Chondrocyte (in vitro differentiated cells): Measurements from ENCODE around the gene GTF3C2. TPM values are rescaled to one million over a fixed set of nuclear protein-coding genes. Genes with fewer than 3 reads are reported as not detected.

Experiments used
- DNase-seq: peaks from one replicate; pipeline ENCODE4 v3.0.0; 2021; ENCODE audit warnings: mixed read lengths, low spot score
- H3K27ac Mint-ChIP-seq: one replicate; pipeline ENCODE4 v1.8.0; 2021; ENCODE audit warnings: mild to moderate bottlenecking, moderate library complexity, mixed read lengths; ENCODE audit not compliant: unreplicated experiment
- H3K27me3 Mint-ChIP-seq: 2 replicates; pipeline ENCODE4 v1.8.0; 2021; ENCODE audit warnings: low read depth, mixed read lengths
- H3K36me3 Mint-ChIP-seq: 2 replicates; pipeline ENCODE4 v1.8.0; 2021; ENCODE audit warnings: low read depth, mixed read lengths
- H3K4me1 Mint-ChIP-seq: 2 replicates; pipeline ENCODE4 v1.8.0; 2021; ENCODE audit warnings: low read depth, mild to moderate bottlenecking, mixed read lengths
- H3K4me3 Mint-ChIP-seq: one replicate; pipeline ENCODE4 v1.8.0; 2021; ENCODE audit warnings: mild to moderate bottlenecking, moderate library complexity, mixed read lengths; ENCODE audit not compliant: unreplicated experiment
- H3K9me3 Mint-ChIP-seq: 2 replicates; pipeline ENCODE4 v1.8.0; 2021; ENCODE audit warnings: low read depth, mixed read lengths
- CTCF ChIP-seq: fragments of 200-600 bp; sonication (generic); IDR thresholded peaks from 2 replicates; pipeline ENCODE4 v1.5.0; 2021; ENCODE audit warnings: antibody characterized with exemption, mild to moderate bottlenecking, moderate library complexity
- total RNA-seq: library from RNA; stranded (reverse); gene quantifications from 3 replicates; pipeline ENCODE4 v1.2.1, GENCODE V29; 2021

The GTF3C2 gene
- total RNA-seq, 1 donor from 2014 or later, result 42.0 TPM

GRCh38 chr2:27281855-27282559 lies 74.6 kb downstream of the GTF3C2 start, which contains the start of gene TRIM54:
TRIM54 (plus strand) TSS chr2:27282429; CDS start chr2:27282732, 303 bp downstream.
- Mint-ChIP-seq H3K27me3 (peaks cover 32% of the 10 kb centered on the region), H3K36me3 (no peaks in the 10 kb centered on the region), H3K4me3 (no peak within 1 kb of the TSS), H3K27ac (no peak within 1 kb of the TSS), H3K4me1 (peaks cover 28% of the 10 kb centered on the region), H3K9me3 (no peaks in the 10 kb centered on the region)
- TF ChIP-seq CTCF, result no peak
- no peak for DNase-seq

GRCh38 chr2:27281442-27281841 lies 75.1 kb downstream of the GTF3C2 start:
- H3K4me1 Mint-ChIP-seq, result peaks cover 28% of the 10 kb centered on the region
- TF ChIP-seq CTCF, result no peak
- H3K36me3 Mint-ChIP-seq, result no peaks in the 10 kb centered on the region
- H3K27ac Mint-ChIP-seq, result no peak overlapping the region
- H3K9me3 Mint-ChIP-seq, result no peaks in the 10 kb centered on the region
- H3K27me3 Mint-ChIP-seq, result peaks cover 30% of the 10 kb centered on the region
- no peak overlapping the region for H3K4me3 Mint-ChIP-seq
- no peak for DNase-seq

- no peak for TF ChIP-seq CTCF
- Mint-ChIP-seq H3K27me3 (peaks cover 29% of the 10 kb centered on the region), H3K4me1 (peaks cover 28% of the 10 kb centered on the region), H3K4me3 (no peak overlapping the region), H3K27ac (no peak overlapping the region), H3K36me3 (no peaks in the 10 kb centered on the region), H3K9me3 (no peaks in the 10 kb centered on the region)
- no peak for DNase-seq
Measured at GRCh38 chr2:27280826-27281225, 75.7 kb downstream of the GTF3C2 start.

GRCh38 chr2:27278010-27278409 lies 78.6 kb downstream of the GTF3C2 start:
- H3K27me3 Mint-ChIP-seq, result peaks cover 28% of the 10 kb centered on the region
- no peak for TF ChIP-seq CTCF
- no peak overlapping the region for H3K4me3 Mint-ChIP-seq

More at GRCh38 chr2:27278010-27278409, 78.6 kb downstream of the GTF3C2 start:
- no peaks in the 10 kb centered on the region for H3K36me3 Mint-ChIP-seq
- H3K4me1 Mint-ChIP-seq, result peaks cover 25% of the 10 kb centered on the region
- no peak overlapping the region for H3K27ac Mint-ChIP-seq
- H3K9me3 Mint-ChIP-seq, result no peaks in the 10 kb centered on the region
- no peak for DNase-seq

Other genes with a start within 250 kb of the GTF3C2 start
- gene CGREF1, start 237.6 kb downstream of the GTF3C2 start, total RNA-seq, result 9.6 to 15.9 TPM (median 13.5 TPM) in 3 replicates
- gene ABHD1, start 232.9 kb downstream of the GTF3C2 start, total RNA-seq, result 0.30 to 0.44 TPM (median 0.31 TPM) in 3 replicates
- gene PREB, start 222.1 kb downstream of the GTF3C2 start, total RNA-seq, result 44.7 to 53.0 TPM (median 49.4 TPM) in 3 replicates
- not detected in 3 replicates for gene PRR30, start 217.4 kb downstream of the GTF3C2 start, total RNA-seq
- not detected in 3 replicates for gene TCF23, start 207.8 kb downstream of the GTF3C2 start, total RNA-seq
- 79.0 to 116 TPM (median 91.2 TPM) in 3 replicates for gene ATRAID, start 144.7 kb downstream of the GTF3C2 start, total RNA-seq
- 21.8 to 27.9 TPM (median 24.3 TPM) in 3 replicates for gene SLC5A6, start 144.5 kb downstream of the GTF3C2 start, total RNA-seq
- 54.8 to 88.4 TPM (median 55.0 TPM) in 3 replicates for gene CAD, start 139.4 kb downstream of the GTF3C2 start, total RNA-seq
- gene SLC30A3, start 93.7 kb downstream of the GTF3C2 start, total RNA-seq, result 0.17 to 0.31 TPM in 2 of 3 replicates, not detected in the other
- gene DNAJC5G, start 81.3 kb downstream of the GTF3C2 start, total RNA-seq, result not detected in 3 replicates
- not detected in 3 replicates for gene TRIM54, start 74.3 kb downstream of the GTF3C2 start, total RNA-seq
- gene UCN, start 48.3 kb downstream of the GTF3C2 start, total RNA-seq, result 1.2 to 2.7 TPM (median 1.5 TPM) in 3 replicates
- 57.6 to 68.7 TPM (median 57.7 TPM) in 3 replicates for gene MPV17, start 33.7 kb downstream of the GTF3C2 start, total RNA-seq
- 43.1 to 46.2 TPM (median 44.0 TPM) in 3 replicates for gene EIF2B4, start 13.6 kb upstream of the GTF3C2 start, total RNA-seq
- 108 to 130 TPM (median 111 TPM) in 3 replicates for gene SNX17, start 13.9 kb upstream of the GTF3C2 start, total RNA-seq
- 15.3 to 23.2 TPM (median 15.5 TPM) in 3 replicates for gene ZNF513, start 24.0 kb upstream of the GTF3C2 start, total RNA-seq
- 55.7 to 72.8 TPM (median 59.4 TPM) in 3 replicates for gene PPM1G, start 52.8 kb upstream of the GTF3C2 start, total RNA-seq
- 125 to 143 TPM (median 128 TPM) in 3 replicates for gene NRBP1, start 71.9 kb upstream of the GTF3C2 start, total RNA-seq
- gene KRTCAP3, start 85.6 kb upstream of the GTF3C2 start, total RNA-seq, result 1.1 to 3.6 TPM (median 1.4 TPM) in 3 replicates
- gene IFT172, start 133.0 kb upstream of the GTF3C2 start, total RNA-seq, result 19.3 to 36.9 TPM (median 21.5 TPM) in 3 replicates
- gene FNDC4, start 138.4 kb upstream of the GTF3C2 start, total RNA-seq, result 8.6 to 17.7 TPM (median 17.4 TPM) in 3 replicates
- 0.21 TPM in 1 of 3 replicates, not detected in the others for gene GCKR, start 140.1 kb upstream of the GTF3C2 start, total RNA-seq
- 27.8 to 34.7 TPM (median 29.5 TPM) in 3 replicates for gene ZNF512, start 226.3 kb upstream of the GTF3C2 start, total RNA-seq